GM12872 (cell line): ENCODE measurements around the gene KRT38.
A peak's percentile ranks its signal among the peaks of the same experiment; 100 is the strongest.

Experiments
- TF ChIP-seq, protein P1 (sequence below): IDR thresholded peaks from 3 replicates; pipeline ENCODE4 v1.5.1; 2011; ENCODE audit warnings: low read depth, mild to moderate bottlenecking, low read length, moderate library complexity; ENCODE audit not compliant: insufficient read depth

Gene KRT38

DNA sequence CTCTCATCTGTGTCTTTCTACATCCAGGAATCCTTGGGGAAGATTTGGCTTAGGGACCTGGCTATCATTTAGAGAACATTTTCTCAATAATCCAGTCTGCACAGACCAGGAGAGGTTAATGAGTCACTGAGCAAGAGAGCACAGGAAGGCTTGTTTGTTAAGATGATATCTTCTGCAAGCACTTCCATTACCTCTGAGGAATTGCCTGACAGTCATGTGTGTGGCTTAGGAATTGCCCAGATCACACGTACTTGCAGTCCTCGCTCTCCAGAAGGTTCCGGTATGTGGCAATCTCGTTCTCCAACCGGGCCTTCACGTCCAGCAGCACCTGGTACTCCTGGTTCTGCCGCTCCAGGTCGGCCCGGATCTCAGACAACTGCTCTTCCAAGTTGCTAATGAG lies 19.7 kb downstream of the KRT38 start:
- TF ChIP-seq, protein P1, sequence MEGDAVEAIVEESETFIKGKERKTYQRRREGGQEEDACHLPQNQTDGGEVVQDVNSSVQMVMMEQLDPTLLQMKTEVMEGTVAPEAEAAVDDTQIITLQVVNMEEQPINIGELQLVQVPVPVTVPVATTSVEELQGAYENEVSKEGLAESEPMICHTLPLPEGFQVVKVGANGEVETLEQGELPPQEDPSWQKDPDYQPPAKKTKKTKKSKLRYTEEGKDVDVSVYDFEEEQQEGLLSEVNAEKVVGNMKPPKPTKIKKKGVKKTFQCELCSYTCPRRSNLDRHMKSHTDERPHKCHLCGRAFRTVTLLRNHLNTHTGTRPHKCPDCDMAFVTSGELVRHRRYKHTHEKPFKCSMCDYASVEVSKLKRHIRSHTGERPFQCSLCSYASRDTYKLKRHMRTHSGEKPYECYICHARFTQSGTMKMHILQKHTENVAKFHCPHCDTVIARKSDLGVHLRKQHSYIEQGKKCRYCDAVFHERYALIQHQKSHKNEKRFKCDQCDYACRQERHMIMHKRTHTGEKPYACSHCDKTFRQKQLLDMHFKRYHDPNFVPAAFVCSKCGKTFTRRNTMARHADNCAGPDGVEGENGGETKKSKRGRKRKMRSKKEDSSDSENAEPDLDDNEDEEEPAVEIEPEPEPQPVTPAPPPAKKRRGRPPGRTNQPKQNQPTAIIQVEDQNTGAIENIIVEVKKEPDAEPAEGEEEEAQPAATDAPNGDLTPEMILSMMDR, result no peak

DNA sequence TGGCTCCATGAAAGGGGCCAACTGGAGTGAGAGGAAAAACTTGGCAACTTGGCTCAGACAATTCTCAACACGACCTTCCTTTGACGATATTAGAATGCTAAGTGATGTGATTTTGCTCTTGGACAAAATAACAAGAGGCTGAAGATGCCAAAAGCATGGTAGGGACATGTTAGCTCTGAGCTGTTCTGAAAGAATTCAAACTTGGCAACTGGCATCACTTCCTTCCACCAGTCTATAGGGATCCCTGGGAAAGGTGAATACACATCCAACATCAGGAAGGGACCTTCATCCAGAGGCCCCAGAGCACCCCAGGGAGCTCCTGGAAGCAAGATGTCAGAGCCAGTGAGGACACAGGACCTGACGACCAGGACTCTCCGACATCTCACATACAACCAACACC lies 20.6 kb downstream of the KRT38 start:
- TF ChIP-seq, protein P1, result no peak

DNA sequence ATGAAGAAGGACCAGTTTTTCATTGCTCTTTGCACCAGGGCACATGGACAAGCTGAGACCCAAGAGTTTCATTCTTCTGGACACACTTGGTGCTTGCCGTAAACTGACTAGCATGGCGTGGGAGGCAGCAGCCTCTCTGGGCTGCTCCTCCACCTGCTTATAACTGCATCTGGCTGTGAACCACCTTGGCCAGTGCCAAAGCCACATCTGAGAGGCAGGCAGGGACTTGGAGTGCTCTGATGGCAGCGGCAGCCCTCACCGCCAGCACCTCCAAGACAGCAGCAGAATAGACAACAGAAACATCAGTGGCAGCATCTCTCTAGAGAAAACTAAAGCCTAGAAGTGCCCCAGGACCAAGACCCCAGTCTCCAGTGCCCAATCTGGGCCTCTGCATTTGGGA lies 21.1 kb downstream of the KRT38 start:
- TF ChIP-seq, protein P1, result no peak

DNA sequence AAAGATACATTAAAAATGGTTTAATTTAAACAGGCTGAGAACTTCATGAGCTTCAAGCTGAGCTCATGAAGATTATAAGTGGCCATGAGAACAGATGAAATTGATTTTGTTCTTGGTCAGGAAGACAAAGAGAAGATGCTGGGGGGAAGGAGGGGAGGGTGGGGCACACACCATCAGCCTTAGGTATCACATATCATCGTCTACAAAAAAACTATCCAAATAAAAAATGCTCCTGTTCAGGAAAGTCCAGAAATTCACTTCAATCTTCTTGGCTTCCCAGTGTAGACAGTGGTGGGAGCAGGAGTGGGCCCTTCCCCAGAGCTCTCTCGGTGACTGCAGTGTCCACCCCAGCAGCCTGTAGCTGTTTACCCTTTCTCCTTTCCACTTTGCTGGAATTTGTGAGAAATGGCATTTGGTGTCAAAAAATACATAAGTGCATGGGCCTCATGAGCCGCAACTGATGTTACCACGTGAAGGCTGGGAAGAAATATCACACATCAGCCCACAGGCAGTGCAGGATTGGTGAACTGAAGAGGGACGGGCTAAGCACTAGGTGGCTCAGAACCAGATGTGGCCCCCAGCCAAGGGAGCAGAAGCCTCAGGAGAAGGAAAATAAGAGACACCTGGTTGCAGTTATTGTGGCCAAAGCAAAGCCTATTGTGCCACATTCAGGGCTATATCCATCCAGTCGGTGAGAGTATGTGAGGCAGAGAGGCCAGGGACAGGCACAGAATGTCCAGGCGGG lies 22.5 kb downstream of the KRT38 start:
- TF ChIP-seq, protein P1, result no peak

DNA sequence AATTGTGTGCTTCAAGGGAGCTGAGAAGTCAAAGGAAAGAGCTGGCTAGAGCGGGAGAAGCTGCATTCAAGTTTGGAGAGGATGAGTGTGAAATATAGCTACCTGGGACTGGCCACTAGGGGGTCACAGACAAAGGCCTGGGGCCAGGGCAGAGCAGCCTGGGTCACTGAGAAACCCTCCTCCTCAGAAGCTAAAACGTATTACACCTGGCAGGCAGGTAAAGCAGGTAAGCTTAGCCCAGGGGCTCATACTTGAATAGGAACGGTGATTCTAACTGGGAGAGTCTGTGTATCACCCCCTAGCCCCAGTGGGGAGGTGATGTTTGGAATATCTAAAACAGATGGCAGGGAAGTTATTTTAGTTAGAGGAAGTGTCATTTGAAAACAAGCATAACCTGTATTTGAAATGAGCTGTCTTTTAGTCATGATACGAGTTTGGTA lies 23.2 kb downstream of the KRT38 start:
- TF ChIP-seq, protein P1, result peak; percentile 78

DNA sequence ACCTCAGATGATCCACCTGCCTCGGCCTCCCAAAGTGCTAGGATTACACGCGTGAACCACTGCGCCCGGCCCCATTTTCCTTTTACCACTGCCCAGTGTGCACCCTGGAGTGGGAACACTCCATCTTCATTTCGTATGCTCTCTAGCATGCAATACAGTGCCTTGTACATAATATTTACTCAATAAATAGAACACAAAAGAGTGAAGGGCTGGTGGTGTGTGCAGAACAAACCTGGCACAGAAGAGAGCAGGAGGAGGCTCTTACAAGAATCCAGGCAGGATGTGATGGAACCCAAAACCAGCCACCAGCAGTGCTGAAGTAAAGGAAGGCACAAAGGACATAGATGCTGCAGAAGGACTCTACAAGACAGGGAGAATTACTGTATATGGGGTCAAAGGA lies 23.7 kb downstream of the KRT38 start:
- TF ChIP-seq, protein P1, result no peak

DNA sequence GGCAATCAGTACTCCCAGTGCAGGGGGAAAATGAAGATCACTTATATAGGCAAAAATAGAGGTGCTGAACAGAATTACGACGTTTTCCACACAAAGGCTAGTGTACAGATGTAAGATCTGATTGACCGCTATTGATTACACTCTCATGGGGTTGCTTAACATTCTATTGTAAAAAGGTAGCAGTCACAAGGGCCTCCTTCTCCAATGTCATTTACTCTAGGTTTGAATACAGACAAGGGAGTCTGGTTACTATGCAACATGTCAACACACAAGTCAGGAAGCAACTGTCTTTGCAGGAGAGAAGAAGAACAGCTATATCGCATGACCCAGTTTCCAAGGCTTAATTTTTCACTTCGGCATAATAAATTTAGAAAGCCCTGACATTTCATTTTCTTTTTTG lies 24.3 kb downstream of the KRT38 start:
- TF ChIP-seq, protein P1, result no peak
